Glutamatergic neuron (in vitro differentiated cells): ENCODE data around the gene ARSG. TPM values are rescaled to one million over a fixed set of nuclear protein-coding genes. Genes with fewer than 3 reads are reported as not detected.

Experiments
- DNase-seq: peaks from one replicate; pipeline ENCODE4 v3.0.0; 2022
- H3K27ac Mint-ChIP-seq: one replicate; pipeline ENCODE4 v1.8.0; 2020; ENCODE audit warnings: mild to moderate bottlenecking, mixed read lengths, inconsistent platforms; ENCODE audit not compliant: unreplicated experiment
- H3K27me3 Mint-ChIP-seq: one replicate; pipeline ENCODE4 v1.8.0; 2020; ENCODE audit warnings: mild to moderate bottlenecking, moderate library complexity, mixed read lengths, inconsistent platforms; ENCODE audit not compliant: unreplicated experiment
- H3K36me3 Mint-ChIP-seq: one replicate; pipeline ENCODE4 v1.8.0; 2020; ENCODE audit warnings: mild to moderate bottlenecking, mixed read lengths, inconsistent platforms; ENCODE audit not compliant: unreplicated experiment
- H3K4me1 Mint-ChIP-seq: one replicate; pipeline ENCODE4 v1.8.0; 2020; ENCODE audit warnings: mild to moderate bottlenecking, low read depth, mixed read lengths, inconsistent platforms; ENCODE audit not compliant: unreplicated experiment
- H3K4me3 Mint-ChIP-seq: one replicate; pipeline ENCODE4 v1.8.0; 2020; ENCODE audit warnings: mild to moderate bottlenecking, mixed read lengths, inconsistent platforms; ENCODE audit not compliant: unreplicated experiment
- H3K9me3 Mint-ChIP-seq: one replicate; pipeline ENCODE4 v1.8.0; 2020; ENCODE audit warnings: mild to moderate bottlenecking, moderate library complexity, mixed read lengths, inconsistent platforms; ENCODE audit not compliant: unreplicated experiment
- total RNA-seq: library from RNA; stranded (reverse); fragmentation: NEBNext Ultra II Directional; extraction: Animal tissue kit (Norgen Biotek cat#: 25700); gene quantifications from one replicate; pipeline ENCODE4 v1.2.1, GENCODE V29; 2021; ENCODE audit not compliant: unreplicated experiment
- TF ChIP-seq, protein P1 (sequence below): fragments of 200-600 bp; sonication (generic); IDR thresholded peaks from one replicate; pipeline ENCODE4 v1.5.0; 2021; ENCODE audit not compliant: partially characterized antibody, unreplicated experiment

The ARSG gene
- total RNA-seq, 1 donor from 2014 or later: 1.9 TPM

DNA sequence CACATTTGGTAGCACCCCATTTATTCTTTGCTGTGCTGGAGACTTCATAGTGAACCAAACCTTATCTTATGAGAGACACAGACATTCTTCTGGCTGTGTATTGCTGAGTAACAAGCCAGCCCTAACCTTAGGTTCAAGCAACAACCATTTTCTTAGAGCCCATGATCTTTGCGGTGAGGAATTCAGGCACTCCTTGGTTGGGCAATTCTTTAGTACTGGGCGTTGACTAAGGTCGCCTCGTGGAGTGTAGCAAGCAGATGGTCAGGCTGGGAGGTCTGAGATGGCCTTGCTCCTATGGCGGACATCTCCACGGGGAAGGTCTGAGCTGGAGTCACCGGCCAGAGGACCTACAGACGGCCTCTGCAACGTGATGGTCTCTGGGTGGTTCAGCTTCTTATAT lies 43.1 kb downstream of the ARSG start:
- DNase-seq: no peak
- TF ChIP-seq, protein P1, sequence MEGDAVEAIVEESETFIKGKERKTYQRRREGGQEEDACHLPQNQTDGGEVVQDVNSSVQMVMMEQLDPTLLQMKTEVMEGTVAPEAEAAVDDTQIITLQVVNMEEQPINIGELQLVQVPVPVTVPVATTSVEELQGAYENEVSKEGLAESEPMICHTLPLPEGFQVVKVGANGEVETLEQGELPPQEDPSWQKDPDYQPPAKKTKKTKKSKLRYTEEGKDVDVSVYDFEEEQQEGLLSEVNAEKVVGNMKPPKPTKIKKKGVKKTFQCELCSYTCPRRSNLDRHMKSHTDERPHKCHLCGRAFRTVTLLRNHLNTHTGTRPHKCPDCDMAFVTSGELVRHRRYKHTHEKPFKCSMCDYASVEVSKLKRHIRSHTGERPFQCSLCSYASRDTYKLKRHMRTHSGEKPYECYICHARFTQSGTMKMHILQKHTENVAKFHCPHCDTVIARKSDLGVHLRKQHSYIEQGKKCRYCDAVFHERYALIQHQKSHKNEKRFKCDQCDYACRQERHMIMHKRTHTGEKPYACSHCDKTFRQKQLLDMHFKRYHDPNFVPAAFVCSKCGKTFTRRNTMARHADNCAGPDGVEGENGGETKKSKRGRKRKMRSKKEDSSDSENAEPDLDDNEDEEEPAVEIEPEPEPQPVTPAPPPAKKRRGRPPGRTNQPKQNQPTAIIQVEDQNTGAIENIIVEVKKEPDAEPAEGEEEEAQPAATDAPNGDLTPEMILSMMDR: no peak
- Mint-ChIP-seq H3K9me3 (peaks cover 3% of the 10 kb centered on the region), H3K27ac (no peak overlapping the region), H3K4me3 (no peak overlapping the region), H3K4me1 (no peaks in the 10 kb centered on the region), H3K36me3 (peaks cover 9% of the 10 kb centered on the region), H3K27me3 (peaks cover 2% of the 10 kb centered on the region)

DNA sequence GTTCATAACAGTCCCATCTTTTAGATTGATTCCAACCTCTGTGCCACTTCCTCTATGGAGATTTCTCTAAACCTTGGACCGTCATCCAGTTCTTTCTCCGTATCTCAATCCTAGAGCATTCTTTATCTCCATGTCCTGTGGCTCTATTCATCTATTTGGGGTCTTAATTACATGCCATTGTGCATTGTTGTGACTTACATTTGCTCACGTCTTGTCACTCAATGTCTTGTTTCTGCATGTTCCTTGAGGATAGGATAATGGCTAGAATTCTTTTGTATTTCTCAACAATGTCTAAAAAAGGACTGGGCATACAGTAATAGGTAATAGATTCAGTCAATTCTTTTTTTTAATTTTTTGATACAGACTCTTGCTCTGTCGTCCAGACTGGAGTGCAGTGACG lies 50.2 kb downstream of the ARSG start:
- H3K4me1 Mint-ChIP-seq: no peaks in the 10 kb centered on the region
- no peak overlapping the region for H3K27ac Mint-ChIP-seq
- TF ChIP-seq, protein P1: no peak
- H3K4me3 Mint-ChIP-seq: no peak overlapping the region
- H3K9me3 Mint-ChIP-seq: no peaks in the 10 kb centered on the region
- no peaks in the 10 kb centered on the region for H3K36me3 Mint-ChIP-seq
- peaks cover 2% of the 10 kb centered on the region for H3K27me3 Mint-ChIP-seq
- no peak for DNase-seq

DNA sequence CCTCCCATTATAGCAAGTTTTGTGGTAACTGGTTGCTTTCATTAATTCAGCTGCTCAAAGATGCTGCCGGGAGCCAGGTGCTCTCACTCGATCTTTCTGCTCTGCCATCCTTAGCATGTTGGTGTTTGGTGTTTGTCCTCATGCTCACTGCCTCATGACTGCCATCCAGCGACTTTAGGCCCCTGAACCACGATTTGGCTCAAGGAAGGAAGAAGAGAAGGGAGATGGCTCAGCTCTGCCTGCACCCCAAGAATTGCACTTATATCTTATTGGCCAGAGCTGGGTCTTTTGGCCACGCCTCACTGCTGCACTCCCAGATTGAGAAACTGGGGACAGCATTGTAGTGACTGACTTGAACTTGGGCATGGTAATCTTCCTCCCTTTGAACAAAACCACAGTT lies 52.7 kb downstream of the ARSG start:
- no peak overlapping the region for H3K27ac Mint-ChIP-seq
- no peak for DNase-seq
- H3K27me3 Mint-ChIP-seq: no peaks in the 10 kb centered on the region
- H3K4me3 Mint-ChIP-seq: no peak overlapping the region
- no peaks in the 10 kb centered on the region for H3K9me3 Mint-ChIP-seq
- no peaks in the 10 kb centered on the region for H3K4me1 Mint-ChIP-seq
- H3K36me3 Mint-ChIP-seq: no peaks in the 10 kb centered on the region
- TF ChIP-seq, protein P1: no peak

DNA sequence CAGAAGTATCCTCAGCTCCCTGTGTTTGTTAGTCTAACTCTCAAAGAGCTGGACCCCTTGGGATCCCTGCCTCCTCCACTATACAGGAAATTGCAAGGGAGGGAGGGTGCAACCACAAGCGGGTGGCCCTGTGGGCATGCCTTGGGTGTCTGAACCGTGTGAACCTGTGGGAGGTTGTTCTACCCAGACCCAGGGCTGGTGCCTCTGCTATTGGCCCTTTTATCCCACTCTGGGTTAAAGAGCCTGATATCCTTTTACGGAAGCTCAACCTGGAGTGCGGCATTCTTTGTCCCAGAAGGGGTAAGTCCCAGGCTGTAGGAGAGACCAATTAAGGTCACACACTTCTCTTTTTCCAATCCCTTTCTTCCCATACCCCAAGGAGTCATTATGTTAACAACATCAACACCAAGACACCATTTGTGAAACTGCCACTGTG lies 53.4 kb downstream of the ARSG start:
- Mint-ChIP-seq H3K36me3 (no peaks in the 10 kb centered on the region), H3K4me3 (no peak overlapping the region), H3K27me3 (no peaks in the 10 kb centered on the region), H3K4me1 (no peaks in the 10 kb centered on the region), H3K27ac (no peak overlapping the region), H3K9me3 (no peaks in the 10 kb centered on the region)
- TF ChIP-seq, protein P1: no peak
- DNase-seq: no peak

DNA sequence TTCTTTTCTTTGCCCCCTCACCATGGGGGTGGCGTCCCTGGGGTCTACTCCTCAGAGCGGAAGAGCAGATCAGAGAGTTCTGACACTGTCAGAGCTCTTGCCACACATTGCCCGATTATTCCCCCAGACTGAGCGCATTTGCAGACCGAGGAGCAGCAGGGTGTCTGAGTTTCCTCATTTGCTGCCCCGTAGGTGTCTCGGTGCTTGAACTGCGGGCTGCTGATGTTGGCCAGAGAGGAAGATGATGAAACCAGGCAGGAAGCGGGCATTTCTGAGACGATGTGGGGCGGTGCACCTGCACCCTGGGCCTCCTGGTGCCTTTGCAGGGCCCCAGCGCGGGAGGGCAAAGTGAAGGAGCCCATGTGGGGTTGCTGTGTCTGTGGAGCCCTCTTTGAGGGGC lies 55.2 kb downstream of the ARSG start:
- DNase-seq: no peak
- TF ChIP-seq, protein P1: no peak
- H3K27me3 Mint-ChIP-seq: no peaks in the 10 kb centered on the region
- H3K9me3 Mint-ChIP-seq: no peaks in the 10 kb centered on the region
- H3K36me3 Mint-ChIP-seq: no peaks in the 10 kb centered on the region
- H3K4me1 Mint-ChIP-seq: no peaks in the 10 kb centered on the region
- H3K4me3 Mint-ChIP-seq: no peak overlapping the region
- H3K27ac Mint-ChIP-seq: no peak overlapping the region
